ENCODE data around the gene MKI67.
A peak's percentile ranks its signal among the peaks of the same experiment; 100 is the strongest.

Gene MKI67

DNA sequence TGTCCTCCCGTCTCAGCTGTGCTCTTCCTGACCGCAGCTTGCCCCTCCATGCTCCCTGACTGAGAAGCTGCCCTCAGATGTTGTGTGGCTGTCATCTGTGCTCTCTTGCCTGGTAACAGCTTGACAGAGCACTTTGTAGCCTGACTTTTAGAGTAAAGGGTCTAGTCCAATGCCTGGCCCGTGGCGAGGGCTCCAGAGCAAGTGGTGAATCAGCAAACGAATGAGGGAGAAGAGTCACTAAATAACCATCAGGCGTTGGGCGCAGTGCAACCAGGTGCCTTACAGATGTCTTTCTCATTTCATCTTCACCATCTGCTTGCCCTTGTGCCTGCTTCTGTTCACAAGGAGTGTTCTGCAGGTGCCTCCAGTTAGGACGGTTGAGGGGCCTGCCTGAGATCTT is 45.6 kb downstream of the MKI67 start:
- Histone ChIP-seq H3K9me3 (no peaks in the 10 kb centered on the region), H3K36me3 (peaks cover 0 to 58% (median 13%) of the 10 kb centered on the region in 3 donors), H3K27ac (no peak overlapping the region), H3K4me1 (no peaks in the 10 kb centered on the region), H3K27me3 (no peaks in the 10 kb centered on the region), H3K4me3 (no peak overlapping the region)
- TF ChIP-seq, protein P1, sequence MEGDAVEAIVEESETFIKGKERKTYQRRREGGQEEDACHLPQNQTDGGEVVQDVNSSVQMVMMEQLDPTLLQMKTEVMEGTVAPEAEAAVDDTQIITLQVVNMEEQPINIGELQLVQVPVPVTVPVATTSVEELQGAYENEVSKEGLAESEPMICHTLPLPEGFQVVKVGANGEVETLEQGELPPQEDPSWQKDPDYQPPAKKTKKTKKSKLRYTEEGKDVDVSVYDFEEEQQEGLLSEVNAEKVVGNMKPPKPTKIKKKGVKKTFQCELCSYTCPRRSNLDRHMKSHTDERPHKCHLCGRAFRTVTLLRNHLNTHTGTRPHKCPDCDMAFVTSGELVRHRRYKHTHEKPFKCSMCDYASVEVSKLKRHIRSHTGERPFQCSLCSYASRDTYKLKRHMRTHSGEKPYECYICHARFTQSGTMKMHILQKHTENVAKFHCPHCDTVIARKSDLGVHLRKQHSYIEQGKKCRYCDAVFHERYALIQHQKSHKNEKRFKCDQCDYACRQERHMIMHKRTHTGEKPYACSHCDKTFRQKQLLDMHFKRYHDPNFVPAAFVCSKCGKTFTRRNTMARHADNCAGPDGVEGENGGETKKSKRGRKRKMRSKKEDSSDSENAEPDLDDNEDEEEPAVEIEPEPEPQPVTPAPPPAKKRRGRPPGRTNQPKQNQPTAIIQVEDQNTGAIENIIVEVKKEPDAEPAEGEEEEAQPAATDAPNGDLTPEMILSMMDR (IDR thresholded peaks at IDR 0.05), result no peak
- peak in 1 of 2 donors; percentile 20 for DNase-seq
- intact Hi-C loops (cut with DNase I; ENCODE audit: low total_unique reads), result no loop called here

DNA sequence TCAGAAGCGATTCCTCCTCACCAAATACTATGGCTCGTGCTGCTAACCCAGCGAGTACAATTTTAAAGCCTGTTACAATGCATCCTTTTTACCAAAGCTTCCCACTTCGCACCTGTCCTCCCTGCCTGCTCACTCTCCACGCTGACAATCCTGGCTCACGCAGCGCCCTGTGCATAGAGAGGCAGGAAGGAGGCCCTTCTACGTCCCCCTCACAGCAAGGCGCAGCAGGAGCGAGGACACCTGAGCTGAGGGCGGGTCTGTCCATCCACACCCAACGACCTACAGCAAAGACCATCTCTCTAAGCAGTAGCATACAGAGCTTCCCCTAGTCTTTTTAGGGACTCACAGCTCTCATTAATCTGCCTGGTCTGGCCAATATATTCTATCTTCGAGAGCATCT is 46.0 kb downstream of the MKI67 start:
- Histone ChIP-seq H3K27ac (no peak overlapping the region), H3K36me3 (peaks cover 0 to 58% (median 13%) of the 10 kb centered on the region in 3 donors), H3K4me1 (no peaks in the 10 kb centered on the region), H3K9me3 (no peaks in the 10 kb centered on the region), H3K27me3 (no peaks in the 10 kb centered on the region), H3K4me3 (no peak overlapping the region)
- TF ChIP-seq, protein P1 (IDR thresholded peaks at IDR 0.05), result no peak
- intact Hi-C loops (cut with DNase I; ENCODE audit: low total_unique reads), result no loop called here
- DNase-seq, result peak in 1 of 2 donors; percentile 43

DNA sequence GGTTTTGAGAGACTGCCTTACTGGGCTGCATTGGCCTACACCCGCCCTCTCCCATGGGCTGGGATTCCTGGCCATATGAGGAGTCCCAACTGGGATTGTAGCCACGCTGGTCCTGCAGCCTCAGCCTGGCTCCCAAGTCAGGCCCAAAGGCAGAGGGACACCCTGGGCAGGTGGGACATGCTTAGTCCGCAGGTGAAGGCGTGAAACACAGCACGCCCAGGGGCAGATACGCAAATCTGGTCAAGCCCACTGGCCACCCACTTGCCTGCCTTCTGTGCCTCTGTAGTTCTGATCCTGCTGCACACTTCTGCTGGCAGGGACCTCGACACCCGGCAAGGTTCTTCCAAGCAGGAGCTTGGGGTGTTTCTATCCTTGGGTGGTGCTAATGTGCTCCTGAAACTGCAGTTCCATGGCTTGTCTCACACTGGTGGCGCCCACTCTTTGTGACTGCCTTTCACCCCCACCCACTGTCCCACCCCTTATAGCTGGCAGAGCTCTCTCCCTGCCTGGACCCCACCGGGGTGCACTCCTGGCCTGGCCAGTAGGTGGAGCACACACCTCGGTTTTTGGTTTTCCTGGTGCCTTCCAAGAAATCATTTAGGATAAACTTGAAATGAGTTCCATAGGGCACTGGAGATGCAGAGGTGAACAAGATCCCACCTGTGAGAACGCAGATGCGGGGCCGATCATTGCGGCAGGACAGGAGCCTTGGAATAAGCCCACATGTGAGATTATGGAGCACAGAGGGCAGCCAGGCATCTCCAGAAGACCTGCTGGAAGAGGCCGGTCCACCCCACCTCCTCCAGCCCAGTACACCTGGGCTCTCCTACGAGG is 47.9 kb downstream of the MKI67 start:
- DNase-seq, result no peak
- intact Hi-C loops (cut with DNase I; ENCODE audit: low total_unique reads), result no loop called here
- Histone ChIP-seq H3K4me3 (no peak overlapping the region), H3K27me3 (no peaks in the 10 kb centered on the region), H3K27ac (no peak overlapping the region), H3K36me3 (peaks cover 0 to 55% (median 17%) of the 10 kb centered on the region in 3 donors), H3K9me3 (no peaks in the 10 kb centered on the region), H3K4me1 (no peaks in the 10 kb centered on the region)
- TF ChIP-seq, protein P1 (IDR thresholded peaks at IDR 0.05), result peak; percentile 27 to 40

DNA sequence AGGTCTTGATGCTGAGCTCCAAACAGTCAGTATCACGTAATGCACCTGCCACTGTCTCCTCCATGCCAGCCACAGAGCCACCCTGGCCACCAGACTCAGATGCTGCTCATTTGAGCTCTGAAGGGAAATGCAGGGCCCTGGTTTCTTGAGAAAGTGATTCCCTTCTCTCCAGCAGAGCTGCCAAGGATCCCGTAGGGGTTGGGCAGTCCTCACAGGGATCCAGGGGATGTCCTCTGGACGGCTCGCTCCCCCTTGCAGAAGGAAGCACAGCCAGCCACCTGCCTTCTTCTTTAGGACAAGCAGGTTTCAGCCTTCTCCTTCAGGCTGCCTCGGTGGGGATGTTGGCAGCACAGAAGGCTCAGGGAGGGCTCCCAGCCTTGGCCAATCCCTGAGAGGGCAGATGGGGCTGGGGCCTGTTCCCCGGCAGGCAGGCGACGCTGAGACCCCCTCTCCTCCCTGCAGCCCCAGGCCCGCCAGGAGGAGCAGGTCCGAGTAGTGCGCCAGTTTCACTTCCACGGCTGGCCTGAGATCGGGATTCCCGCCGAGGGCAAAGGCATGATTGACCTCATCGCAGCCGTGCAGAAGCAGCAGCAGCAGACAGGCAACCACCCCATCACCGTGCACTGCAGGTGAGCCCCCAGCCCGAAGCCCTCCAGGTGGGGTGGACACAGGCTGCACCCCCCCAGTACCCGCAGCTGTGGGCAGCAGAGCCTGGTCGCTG is 48.9 kb downstream of the MKI67 start:
- no peak for DNase-seq
- Histone ChIP-seq H3K4me1 (no peaks in the 10 kb centered on the region), H3K36me3 (peaks cover 0 to 63% (median 21%) of the 10 kb centered on the region in 3 donors), H3K4me3 (no peak overlapping the region), H3K27ac (no peak overlapping the region), H3K27me3 (no peaks in the 10 kb centered on the region), H3K9me3 (no peaks in the 10 kb centered on the region)
- TF ChIP-seq, protein P1 (IDR thresholded peaks at IDR 0.05), result no peak
- intact Hi-C loops (cut with DNase I; ENCODE audit: low total_unique reads), result no loop called here

DNA sequence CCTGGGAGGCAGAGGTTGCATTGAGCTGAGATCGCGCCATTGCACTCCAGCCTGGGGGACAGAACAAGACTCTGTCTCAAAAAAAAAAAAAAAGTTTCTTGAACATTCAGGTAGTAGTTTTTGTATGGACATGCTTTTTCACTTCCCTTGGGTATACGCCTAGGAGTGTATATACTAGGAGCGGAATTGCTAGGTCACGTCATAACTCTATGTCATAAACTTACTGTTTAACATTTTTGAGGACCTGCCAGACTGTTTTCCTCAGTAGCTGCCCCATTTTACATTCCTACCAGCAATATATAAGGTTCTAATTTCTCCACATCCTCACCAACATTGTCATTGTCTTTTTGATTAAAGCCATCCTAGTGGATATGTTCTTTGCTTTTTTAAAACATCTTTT is 51.6 kb downstream of the MKI67 start:
- no peaks in the 10 kb centered on the region for H3K27me3 ChIP-seq
- H3K4me3 ChIP-seq, result no peak overlapping the region
- intact Hi-C loops (cut with DNase I; ENCODE audit: low total_unique reads), result loop anchor here (5.0 kb wide), 1 partner anchor 37 kb away; no protein-coding TSS in a partner anchor
- peaks cover 0 to 2% (median 0%) of the 10 kb centered on the region in 4 donors for H3K4me1 ChIP-seq
- no peak overlapping the region for H3K27ac ChIP-seq
- DNase-seq, result no peak
- H3K36me3 ChIP-seq, result peaks cover 0 to 77% (median 41%) of the 10 kb centered on the region in 3 donors
- H3K9me3 ChIP-seq, result no peaks in the 10 kb centered on the region
- TF ChIP-seq, protein P1 (IDR thresholded peaks at IDR 0.05), result no peak
